H1 (cell line): ENCODE measurements around the gene KCNMA1.

Experiments
- JUN ChIP-seq: IDR thresholded peaks from 2 replicates; pipeline ENCODE4 v1.6.1; 2011; ENCODE audit warnings: low read depth, mild to moderate bottlenecking, improper control_type of control experiment, low read length
- SAP30 ChIP-seq: fragments of 300-600 bp; sonication (generic); IDR thresholded peaks from 2 replicates; pipeline ENCODE4 v1.7.1; 2012; ENCODE audit warnings: low read length, moderate library complexity, mild to moderate bottlenecking, inconsistent platforms; ENCODE audit not compliant: insufficient read depth, insufficient replicate concordance
- SIN3A ChIP-seq, 2 experiments: IDR thresholded peaks in 1 of 2; conservative IDR thresholded peaks in 1 of 2; 2 replicates each; pipeline ENCODE4 v1.6.1; 2011 to 2012; ENCODE audit warnings: low read length in 2 of 2, improper control_type of control experiment in 1 of 2, low read depth in 1 of 2, mild to moderate bottlenecking in 1 of 2
- YY1 ChIP-seq: IDR thresholded peaks from 2 replicates; pipeline ENCODE4 v1.6.1; 2011; ENCODE audit warnings: low read depth, mild to moderate bottlenecking, low read length
- TF ChIP-seq, protein P1 (sequence below), 3 experiments: IDR thresholded peaks; 1 replicate in 2 of 3; 2 replicates in 1 of 3; pipeline versions ENCODE4 v1.5.1 to v1.6.1; 2011; ENCODE audit warnings: low read length in 3 of 3, mild to moderate bottlenecking in 3 of 3, inconsistent platforms in 2 of 3, low read depth in 1 of 3, moderate library complexity in 1 of 3; ENCODE audit not compliant: insufficient read depth in 1 of 3; ENCODE audit errors: control extremely low read depth in 1 of 3

DNA sequence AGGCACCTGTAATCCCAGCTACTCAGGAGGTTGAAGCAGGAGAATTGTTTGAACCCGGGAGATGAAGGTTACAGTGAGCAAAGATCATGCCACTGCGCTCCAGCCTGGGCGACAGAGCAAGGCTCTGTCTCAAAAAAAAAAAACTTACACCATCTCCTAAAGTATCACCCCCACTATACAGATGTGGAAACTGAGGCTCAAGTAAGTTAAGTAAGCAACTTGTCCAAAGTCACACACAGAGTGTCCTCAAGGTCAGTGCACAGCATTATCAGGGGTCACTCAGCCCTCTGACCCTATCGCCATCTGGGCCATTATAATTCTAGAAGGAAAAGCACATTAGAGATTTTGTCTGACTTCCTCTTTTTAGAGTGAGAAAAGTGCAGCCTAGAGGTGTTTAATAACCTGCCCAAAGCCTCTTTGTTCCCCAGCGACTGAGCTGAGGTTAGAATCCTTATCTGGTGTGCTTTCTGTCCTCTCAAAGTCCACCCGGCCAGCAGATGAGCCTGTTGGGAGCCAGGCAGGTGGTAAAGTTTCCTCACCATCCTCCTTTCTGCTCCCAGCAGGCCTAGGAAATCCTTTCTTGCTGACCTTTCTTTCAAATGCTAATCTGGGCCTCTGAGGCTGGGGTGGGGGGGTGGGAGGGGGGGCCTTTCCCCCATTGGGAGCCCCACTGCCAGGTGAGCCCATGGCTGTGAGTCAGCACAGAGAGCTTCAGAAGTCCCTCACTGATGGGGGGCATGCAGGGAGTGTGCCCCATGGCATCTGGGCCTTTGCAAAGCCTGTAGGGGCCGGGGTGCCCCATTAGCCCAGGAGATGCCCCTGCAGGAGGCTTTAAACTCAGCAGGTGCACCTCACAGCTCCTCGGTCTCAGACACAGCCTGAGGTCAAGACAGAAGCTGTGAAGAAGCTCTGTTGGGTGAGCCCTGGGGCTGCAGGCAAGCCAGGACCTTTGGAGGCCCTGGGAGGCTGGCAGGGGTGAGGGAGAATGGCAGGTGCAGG lies 12.0 kb upstream of the KCNMA1 start:
- TF ChIP-seq JUN (no peak), SAP30 (no peak), YY1 (no peak), SIN3A (conservative IDR thresholded peaks at IDR 0.05 in 1 of 2, IDR thresholded peaks at IDR 0.05 in 1 of 2; ENCODE audit: low read depth in 1 of 2, low read length in 2 of 2) (no peak)
- TF ChIP-seq, protein P1, sequence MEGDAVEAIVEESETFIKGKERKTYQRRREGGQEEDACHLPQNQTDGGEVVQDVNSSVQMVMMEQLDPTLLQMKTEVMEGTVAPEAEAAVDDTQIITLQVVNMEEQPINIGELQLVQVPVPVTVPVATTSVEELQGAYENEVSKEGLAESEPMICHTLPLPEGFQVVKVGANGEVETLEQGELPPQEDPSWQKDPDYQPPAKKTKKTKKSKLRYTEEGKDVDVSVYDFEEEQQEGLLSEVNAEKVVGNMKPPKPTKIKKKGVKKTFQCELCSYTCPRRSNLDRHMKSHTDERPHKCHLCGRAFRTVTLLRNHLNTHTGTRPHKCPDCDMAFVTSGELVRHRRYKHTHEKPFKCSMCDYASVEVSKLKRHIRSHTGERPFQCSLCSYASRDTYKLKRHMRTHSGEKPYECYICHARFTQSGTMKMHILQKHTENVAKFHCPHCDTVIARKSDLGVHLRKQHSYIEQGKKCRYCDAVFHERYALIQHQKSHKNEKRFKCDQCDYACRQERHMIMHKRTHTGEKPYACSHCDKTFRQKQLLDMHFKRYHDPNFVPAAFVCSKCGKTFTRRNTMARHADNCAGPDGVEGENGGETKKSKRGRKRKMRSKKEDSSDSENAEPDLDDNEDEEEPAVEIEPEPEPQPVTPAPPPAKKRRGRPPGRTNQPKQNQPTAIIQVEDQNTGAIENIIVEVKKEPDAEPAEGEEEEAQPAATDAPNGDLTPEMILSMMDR (IDR thresholded peaks at IDR 0.05; ENCODE audit: control extremely low read depth in 1 of 3, insufficient read depth in 1 of 3, low read depth in 1 of 3, low read length in 3 of 3), result no peak
